ENCODE results near the gene GPR137B.

- TF ChIP-seq POLR2A (IDR thresholded peaks at IDR 0.05) (no peak), CTCF (IDR thresholded peaks at IDR 0.05) (no peak), POLR2AphosphoS5 (IDR thresholded peaks at IDR 0.05) (no peak), EP300 (IDR thresholded peaks at IDR 0.05) (no peak)
These were observed 71.2 kb downstream of the GPR137B start for GRCh38 chr1:236213534-236213933.
